ENCODE results near the gene BAD.

BAD gene

GRCh38 chr11:64244107-64244506, 40.4 kb downstream of the BAD start:
- no peak for DNase-seq

- DNase-seq: no peak
Measured at GRCh38 chr11:64243236-64243854, 41.1 kb downstream of the BAD start.

GRCh38 chr11:64241491-64242374, 42.7 kb downstream of the BAD start:
- peak in 3 of 14 donors; percentile 44 to 63 (median 53) for DNase-seq

GRCh38 chr11:64241241-64241490, 43.3 kb downstream of the BAD start:
- DNase-seq: peak; percentile 91 to 100 (median 99)

- DNase-seq: peak; percentile 91 to 100 (median 99)
Measured at GRCh38 chr11:64240435-64241240, 43.8 kb downstream of the BAD start, which contains the start of gene FKBP2. TSS of gene FKBP2 (plus strand) at chr11:64241095. CDS start at chr11:64242388, 1,293 bp downstream.

- peak in 3 of 14 donors; percentile 51 to 63 (median 51) for DNase-seq
Measured at GRCh38 chr11:64239662-64240434, 44.6 kb downstream of the BAD start.

GRCh38 chr11:64238999-64239398, 45.5 kb downstream of the BAD start:
- no peak for DNase-seq

GRCh38 chr11:64238076-64238475, 46.4 kb downstream of the BAD start:
- DNase-seq: no peak

- no peak for DNase-seq
Measured at GRCh38 chr11:64237484-64237951, 46.9 kb downstream of the BAD start.

GRCh38 chr11:64235437-64236161, 48.9 kb downstream of the BAD start:
- DNase-seq: no peak

GRCh38 chr11:64234647-64235379, 49.7 kb downstream of the BAD start:
- peak in 1 of 14 donors; percentile 54 for DNase-seq

GRCh38 chr11:64233913-64234586, 50.4 kb downstream of the BAD start, which contains the start of gene VEGFB:
TSS of gene VEGFB (plus strand) at chr11:64234584. CDS start at chr11:64234834, 250 bp downstream.
- DNase-seq: peak in 10 of 14 donors; percentile 20 to 76 (median 42)

GRCh38 chr11:64232967-64233315, 51.5 kb downstream of the BAD start:
- no peak for DNase-seq

GRCh38 chr11:64232182-64232966, 52.1 kb downstream of the BAD start:
- DNase-seq: no peak

GRCh38 chr11:64231546-64231945, 52.9 kb downstream of the BAD start:
- no peak for DNase-seq

- DNase-seq: no peak
Measured at GRCh38 chr11:64230985-64231365, 53.5 kb downstream of the BAD start.

- peak; percentile 42 to 94 (median 84) for DNase-seq
Measured at GRCh38 chr11:64230171-64230984, 54.1 kb downstream of the BAD start, which contains the start of gene DNAJC4. TSS of gene DNAJC4 (plus strand) at chr11:64230548. CDS start at chr11:64230855, 307 bp downstream.

- DNase-seq: no peak
Measured at GRCh38 chr11:64229744-64230170, 54.7 kb downstream of the BAD start.

All from C1 segment of cervical spinal cord (tissue), 14 donors.